HCT116 (cell line): ENCODE data around the gene TNN.

ENCODE experiments used
- CTCF ChIP-seq, 3 experiments: fragments of 200-600 bp in 1 of 3; sonication (generic) in 1 of 3; IDR thresholded peaks in 2 of 3; conservative IDR thresholded peaks in 1 of 3; 2 replicates each; pipeline ENCODE4 v1.5.1; 2012 to 2017; ENCODE audit warnings: low read depth in 2 of 3, low read length in 2 of 3, antibody characterized with exemption in 1 of 3, borderline replicate concordance in 1 of 3, control low read depth in 1 of 3, mild to moderate bottlenecking in 1 of 3, mixed read lengths in 1 of 3, mixed run types in 1 of 3, moderate library complexity in 1 of 3; ENCODE audit not compliant: insufficient read depth in 1 of 3
- FOSL1 ChIP-seq: IDR thresholded peaks from 2 replicates; pipeline ENCODE4 v1.6.1; 2012; ENCODE audit warnings: low read depth
- POLR2AphosphoS5 ChIP-seq: IDR thresholded peaks from 2 replicates; pipeline ENCODE4 v1.6.1; 2011; ENCODE audit warnings: mild to moderate bottlenecking, low read depth, low read length, moderate library complexity

GRCh38 chr1:175045097-175045496 lies 22.5 kb upstream of the TNN start:
- TF ChIP-seq CTCF (IDR thresholded peaks at IDR 0.05 in 2 of 3, conservative IDR thresholded peaks at IDR 0.05 in 1 of 3; ENCODE audit: borderline replicate concordance in 1 of 3, insufficient read depth in 1 of 3, low read depth in 2 of 3, low read length in 2 of 3) (no peak), FOSL1 (no peak), POLR2AphosphoS5 (no peak)
